Measurements from ENCODE around the gene MEN1. TPM values are rescaled to one million over a fixed set of nuclear protein-coding genes. Genes with fewer than 3 reads are reported as not detected.

The MEN1 gene
- total and polyA plus RNA-seq, 2 of the 13 experiments (the other 11 are each of a cell fraction or from before 2014, with no cell fraction given) = 20.5 to 27.3 TPM

- H4K20me1 ChIP-seq (ENCODE audit: insufficient read depth, low read length) = no peaks in the 10 kb centered on the region
- peak overlapping the region; percentile 61 for H3K4me2 ChIP-seq (ENCODE audit: low read depth, low read length)
- 50% methylated on average over 4 of the region's 6 CpGs for WGBS (ENCODE audit: low lambda C conversion rate)
- no peaks in the 10 kb centered on the region for H3K79me2 ChIP-seq (ENCODE audit: insufficient read depth, low read length)
- no peak overlapping the region for H3K9ac ChIP-seq (ENCODE audit: insufficient read depth, low read depth, low read length)
- FAIRE-seq = no peak
- intact Hi-C loops (cut with micrococcal nuclease; ENCODE audit: unreplicated experiment) (loop anchor here (5.0 to 10.0 kb wide), 3 partner anchors 46 to 149 kb away; partner anchors contain the start of genes BATF2 and MAP4K2), in situ Hi-C loops (cut with HindIII; ENCODE audit: extremely low pct_ligation_motif_present, low pct_unique_long_range_greater_than_20kb) (loop anchor here (5.0 kb wide), 1 partner anchor 44 kb away; no protein-coding TSS in a partner anchor)
- H3K27me3 ChIP-seq (ENCODE audit: control insufficient read depth in 1 of 2, insufficient read depth in 2 of 2, low read length in 2 of 2) = no peaks in the 10 kb centered on the region; a peak in 1 of 5 replicates
- no peak overlapping the region for H3K27ac ChIP-seq (ENCODE audit: extremely low read length, insufficient read depth, low read length)
- no peak for ATAC-seq
- H3K9me3 ChIP-seq (ENCODE audit: low read length) = no peaks in the 10 kb centered on the region
- ChIA-PET POLR2A (interaction anchor here (0.9 to 4.7 kb wide), 11 partner anchors 22 to 263 kb away, joined by 3 to 30 read pairs (median 4); partner anchors contain the start of genes EHD1, GPHA2 and TM7SF2), CTCF (ENCODE audit: low intra/inter-chr PET ratio, low total read pairs) (interaction anchor here (1.3 to 4.5 kb wide), 2 partner anchors 45 to 61 kb away, joined by 3 to 72 read pairs; no protein-coding TSS in a partner anchor)
- H3K4me1 ChIP-seq (ENCODE audit: insufficient read depth, low read length) = peaks cover 65% of the 10 kb centered on the region
- H2AFZ ChIP-seq (ENCODE audit: low read length) = no peak overlapping the region
- peak overlapping the region in 1 of 3 experiments; percentile 32; a peak in 1 of 6 replicates for H3K4me3 ChIP-seq (replicated peaks in 1 of 3; ENCODE audit: insufficient read depth in 1 of 3, low read depth in 2 of 3, low read length in 3 of 3)
- BruUV-seq (replicated peaks) = no TSS peak
- TF ChIP-seq ZNF572 (CRISPR knock-in tag; IDR thresholded peaks at IDR 0.05) (0 out of 2 replicates have a peak, but pooled peaks have one; percentile 8), PAF1 (CRISPR knock-in tag; IDR thresholded peaks at IDR 0.05) (no peak)
- no peaks in the 10 kb centered on the region for H3K36me3 ChIP-seq (replicated peaks in 1 of 2; ENCODE audit: control insufficient read depth in 1 of 2, insufficient read depth in 2 of 2, low read length in 2 of 2)
- no peak for DNase-seq (ENCODE audit: low spot score)
These were observed 38.0 kb upstream of the MEN1 start for GRCh38 chr11:64848214-64848825.

- H3K9ac ChIP-seq (ENCODE audit: insufficient read depth, low read depth, low read length) = no peak overlapping the region
- peaks cover 77% of the 10 kb centered on the region for H3K4me1 ChIP-seq (ENCODE audit: insufficient read depth, low read length)
- no peak overlapping the region for H3K27ac ChIP-seq (ENCODE audit: extremely low read length, insufficient read depth, low read length)
- FAIRE-seq (peak; percentile 42), ATAC-seq (peak; percentile 68), DNase-seq (ENCODE audit: low spot score) (peak; percentile 87)
- H3K27me3 ChIP-seq (ENCODE audit: control insufficient read depth in 1 of 2, insufficient read depth in 2 of 2, low read length in 2 of 2) = no peaks in the 10 kb centered on the region; a peak in 1 of 5 replicates
- intact Hi-C loops (cut with micrococcal nuclease; ENCODE audit: unreplicated experiment) (loop anchor here (1.0 to 10.0 kb wide), 7 partner anchors 38 to 167 kb away; partner anchors contain the start of genes ARL2, ATG2A, BATF2 and MAP4K2), in situ Hi-C loops (cut with HindIII; ENCODE audit: extremely low pct_ligation_motif_present, low pct_unique_long_range_greater_than_20kb) (loop anchor here (5.0 kb wide), 1 partner anchor 45 kb away; no protein-coding TSS in a partner anchor)
- H3K9me3 ChIP-seq (ENCODE audit: low read length) = no peaks in the 10 kb centered on the region
- no peaks in the 10 kb centered on the region for H3K36me3 ChIP-seq (replicated peaks in 1 of 2; ENCODE audit: control insufficient read depth in 1 of 2, insufficient read depth in 2 of 2, low read length in 2 of 2)
- H4K20me1 ChIP-seq (ENCODE audit: insufficient read depth, low read length) = no peaks in the 10 kb centered on the region
- WGBS (ENCODE audit: low lambda C conversion rate) = 21% methylated on average over 6 of the region's 13 CpGs
- no peaks in the 10 kb centered on the region for H3K79me2 ChIP-seq (ENCODE audit: insufficient read depth, low read length)
- peak overlapping the region; percentile 58 for H3K4me2 ChIP-seq (ENCODE audit: low read depth, low read length)
- H2AFZ ChIP-seq (ENCODE audit: low read length) = no peak overlapping the region
- no TSS peak for BruUV-seq (replicated peaks)
- peak overlapping the region in 1 of 3 experiments; percentile 47; a peak in 2 of 6 replicates for H3K4me3 ChIP-seq (replicated peaks in 1 of 3; ENCODE audit: insufficient read depth in 1 of 3, low read depth in 2 of 3, low read length in 3 of 3)
- CTCF ChIA-PET (ENCODE audit: low intra/inter-chr PET ratio, low total read pairs) = interaction anchor here (1.3 to 4.5 kb wide), 6 partner anchors 31 to 166 kb away, joined by 4 to 72 read pairs (median 7); partner anchors contain the start of genes ARL2 and EHD1
- POLR2A ChIA-PET = interaction anchor here (0.6 to 4.7 kb wide), 8 partner anchors 23 to 670 kb away, joined by 3 to 30 read pairs (median 6); partner anchors contain the start of genes BATF2 and EHD1
- TF ChIP-seq ZNF24 (IDR thresholded peaks at IDR 0.05) (no peak), DDIT3 (CRISPR knock-in tag; IDR thresholded peaks at IDR 0.05) (no peak), HOXA5 (CRISPR knock-in tag; IDR thresholded peaks at IDR 0.05) (peak; percentile 40; the same call in 1 of the 2 replicates), SCMH1 (CRISPR knock-in tag; IDR thresholded peaks at IDR 0.05; ENCODE audit: borderline replicate concordance) (no peak), ZNF180 (CRISPR knock-in tag; IDR thresholded peaks at IDR 0.05; ENCODE audit: borderline replicate concordance, low read depth) (no peak), NR2F2 (IDR thresholded peaks at IDR 0.05; ENCODE audit: borderline replicate concordance, low read depth) (0 out of 2 replicates have a peak, but pooled peaks have one; percentile 32), YEATS2 (CRISPR knock-in tag; IDR thresholded peaks at IDR 0.05; ENCODE audit: borderline replicate concordance) (no peak), SKI (IDR thresholded peaks at IDR 0.05; ENCODE audit: partially characterized antibody) (peak; percentile 26), RXRA (CRISPR knock-in tag; IDR thresholded peaks at IDR 0.05) (peak; percentile 37; the same call in 1 of the 2 replicates), MTA3 (CRISPR knock-in tag; IDR thresholded peaks at IDR 0.05) (no peak), ZNF275 (CRISPR knock-in tag; IDR thresholded peaks at IDR 0.05; ENCODE audit: borderline replicate concordance) (no peak)
These were observed 36.8 kb upstream of the MEN1 start for GRCh38 chr11:64846998-64847666.

Data from HepG2 (cell line).